HG02571 (cell line): ENCODE data around the gene NFS1.
"Not testable (repeated sequence)": the region's sequence is repeated elsewhere in the genome, so short reads cannot be mapped to it uniquely, and the experiment has no call there.

Source experiments
- ATAC-seq: cut with Tn5 transposase; IDR thresholded peaks from one replicate; pipeline ENCODE4 v1.9.1; 2021; ENCODE audit warnings: mild to moderate bottlenecking, moderate library complexity; ENCODE audit not compliant: unreplicated experiment

The NFS1 gene

DNA sequence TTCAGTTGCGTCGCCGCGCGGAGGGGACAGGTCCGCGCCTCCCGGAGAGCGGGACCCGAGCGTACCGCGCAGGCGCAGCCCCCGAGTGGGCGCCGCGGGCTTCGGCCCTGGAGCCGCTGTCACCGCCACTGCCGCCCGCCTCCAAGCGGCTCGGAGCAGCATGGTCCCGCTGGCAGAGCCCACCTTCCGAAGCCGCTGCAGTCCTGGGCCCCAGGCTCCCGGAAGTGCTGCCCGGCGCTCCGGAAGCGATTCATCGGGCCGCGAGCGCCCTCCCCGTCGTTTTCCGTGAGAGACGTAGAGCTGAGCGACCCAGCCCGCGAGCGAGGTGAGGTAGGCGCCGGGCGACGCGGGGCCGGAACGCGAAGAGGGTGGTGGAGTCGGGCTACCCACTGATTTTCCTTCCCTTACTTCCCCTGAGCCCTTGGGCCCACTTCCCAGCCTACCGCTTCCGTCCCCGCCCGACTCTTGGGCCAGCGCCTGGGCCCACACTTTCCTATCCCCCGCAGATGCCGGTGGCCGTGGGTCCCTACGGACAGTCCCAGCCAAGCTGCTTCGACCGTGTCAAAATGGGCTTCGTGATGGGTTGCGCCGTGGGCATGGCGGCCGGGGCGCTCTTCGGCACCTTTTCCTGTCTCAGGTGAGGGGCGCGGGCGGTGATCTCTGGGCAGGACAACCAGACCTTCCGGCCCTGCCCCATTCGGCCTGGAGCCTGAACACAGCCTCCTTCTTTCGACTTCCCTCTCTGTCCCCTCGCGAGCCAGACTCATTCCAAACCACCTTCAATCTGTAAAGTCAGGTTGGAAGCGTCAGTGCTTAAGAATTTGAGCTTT, at the start of gene NFS1, which contains the start of gene ROMO1:
NFS1 (minus strand) TSS at position 226 of the 830 bp plus-strand sequence; CDS start at position 162, 64 bp downstream.
ROMO1 (plus strand) TSS at position 279 of the 830 bp plus-strand sequence; CDS start at position 507, 228 bp downstream.
- ATAC-seq, result no peak

DNA sequence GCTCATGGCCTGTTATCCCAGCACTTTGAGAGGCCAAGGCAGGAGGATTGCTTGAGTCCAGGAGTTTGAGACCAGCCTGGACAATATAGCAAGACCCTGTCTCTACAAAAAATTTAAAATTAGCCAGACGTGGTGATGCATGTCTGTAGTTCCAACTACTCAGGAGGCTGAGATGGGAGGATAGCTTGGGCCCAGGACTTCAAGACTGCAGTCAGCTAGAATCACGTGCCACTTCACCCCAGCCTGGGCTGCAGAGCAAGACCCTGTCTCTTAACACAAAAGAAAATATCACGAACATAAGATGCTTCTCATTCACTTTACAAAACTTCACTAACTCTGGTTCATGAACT, 45.3 kb upstream of the NFS1 start:
- not testable (repeated sequence) for ATAC-seq

DNA sequence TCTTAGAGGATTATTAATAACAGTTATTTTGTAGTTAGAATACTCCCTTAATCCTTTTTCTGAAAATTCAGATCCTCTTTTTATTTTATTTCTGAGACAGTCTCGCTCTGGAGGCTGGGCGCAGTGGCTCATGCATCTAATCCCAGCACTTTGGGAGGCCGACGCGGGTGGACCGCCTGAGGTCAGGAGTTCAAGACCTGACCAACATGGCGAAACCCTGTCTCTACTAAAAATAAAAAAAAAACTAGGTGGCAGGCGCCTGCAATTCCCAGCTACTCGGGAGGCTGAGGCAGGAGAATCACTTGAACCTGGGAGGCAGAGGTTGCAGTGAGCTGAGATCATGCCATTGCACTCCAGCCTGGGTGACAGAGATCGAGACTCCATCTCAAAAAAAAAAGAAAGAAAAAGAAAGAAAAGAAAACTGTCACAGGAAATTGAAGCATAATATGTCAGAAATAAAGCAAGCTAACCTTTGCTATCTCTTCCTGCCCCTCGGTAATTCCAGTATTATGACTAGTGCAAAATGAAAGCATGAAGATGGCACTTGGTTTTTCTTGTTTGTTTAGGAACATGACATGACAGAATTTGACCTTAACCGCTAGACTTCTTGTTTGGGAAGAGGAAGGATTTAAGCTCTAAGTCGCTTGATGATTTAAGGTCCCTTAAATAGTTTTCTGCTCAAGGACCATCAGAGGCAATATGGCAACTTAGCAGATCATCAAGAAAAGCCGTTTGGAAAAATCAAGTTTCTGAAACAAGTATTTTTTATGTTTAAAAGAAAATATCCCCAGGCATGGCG, 44.7 kb upstream of the NFS1 start:
- ATAC-seq, result no peak

- ATAC-seq, result no peak
These were observed 43.8 kb upstream of the NFS1 start for GRCh38 chr20:35742741-35743523.

- peak; percentile 83 for ATAC-seq
These were observed 43.0 kb upstream of the NFS1 start, which contains the start of gene RBM39 for GRCh38 chr20:35741892-35742740. RBM39 (minus strand) TSS chr20:35742260; CDS start chr20:35740874, 1,386 bp downstream.

- no peak for ATAC-seq
These were observed 40.4 kb upstream of the NFS1 start for GRCh38 chr20:35739294-35740163.

DNA sequence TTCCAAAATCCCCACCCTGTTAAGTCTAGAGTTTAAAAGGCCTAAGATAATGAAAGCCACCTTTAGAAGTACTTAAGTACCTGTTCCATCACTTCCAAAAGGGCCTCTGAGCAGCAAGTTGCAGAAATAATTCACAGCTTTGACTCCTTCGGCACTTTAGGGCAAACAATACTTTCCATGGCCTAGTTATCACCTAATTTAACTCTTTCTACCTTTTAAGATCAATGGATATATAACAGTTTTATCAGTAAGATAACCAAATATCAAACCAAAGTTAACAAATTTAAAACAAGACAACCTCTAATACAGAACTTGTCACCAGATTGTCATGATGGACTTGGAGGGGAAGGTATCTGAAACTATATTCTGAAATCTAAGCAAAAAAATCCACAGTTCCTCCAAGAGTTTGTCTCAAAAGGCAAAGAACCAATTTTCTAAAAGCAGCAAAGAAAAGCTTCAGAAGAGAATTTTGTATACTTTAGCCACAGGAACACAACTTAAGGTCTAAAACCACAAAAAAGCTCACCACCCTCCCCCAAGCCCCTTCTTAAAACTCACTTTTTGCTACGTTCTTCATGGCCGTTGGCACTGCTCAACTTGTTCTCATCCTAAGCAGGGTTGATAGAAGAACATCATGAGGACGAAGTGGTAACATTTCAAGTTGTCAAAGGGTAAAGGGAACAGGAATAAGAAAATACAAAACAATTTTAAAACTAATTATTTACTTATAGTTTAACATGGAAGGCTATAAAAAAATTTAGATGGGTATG, 39.4 kb upstream of the NFS1 start:
- ATAC-seq, result no peak

DNA sequence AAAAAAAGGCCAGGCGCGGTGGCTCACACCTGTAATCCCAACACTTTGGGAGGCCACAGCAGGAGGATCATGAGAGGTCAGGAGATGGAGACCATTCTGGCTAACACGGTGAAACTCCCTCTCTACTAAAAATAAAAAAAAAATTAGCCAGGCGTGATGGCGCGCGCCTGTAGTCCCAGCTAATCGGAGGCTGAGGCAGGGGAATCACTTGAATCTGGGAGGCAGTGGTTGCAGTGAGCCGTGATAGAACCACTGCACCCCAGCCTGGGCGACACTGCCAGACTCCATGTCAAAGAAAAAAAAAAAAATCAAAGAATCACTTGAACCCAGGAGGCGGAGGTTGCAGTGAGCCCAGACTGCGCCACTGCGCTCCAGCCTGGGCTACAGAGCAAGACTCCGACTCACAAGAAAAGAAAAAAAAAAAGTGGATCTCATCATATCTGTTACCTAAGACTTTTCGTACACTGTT, 38.7 kb upstream of the NFS1 start:
- ATAC-seq, result no peak

DNA sequence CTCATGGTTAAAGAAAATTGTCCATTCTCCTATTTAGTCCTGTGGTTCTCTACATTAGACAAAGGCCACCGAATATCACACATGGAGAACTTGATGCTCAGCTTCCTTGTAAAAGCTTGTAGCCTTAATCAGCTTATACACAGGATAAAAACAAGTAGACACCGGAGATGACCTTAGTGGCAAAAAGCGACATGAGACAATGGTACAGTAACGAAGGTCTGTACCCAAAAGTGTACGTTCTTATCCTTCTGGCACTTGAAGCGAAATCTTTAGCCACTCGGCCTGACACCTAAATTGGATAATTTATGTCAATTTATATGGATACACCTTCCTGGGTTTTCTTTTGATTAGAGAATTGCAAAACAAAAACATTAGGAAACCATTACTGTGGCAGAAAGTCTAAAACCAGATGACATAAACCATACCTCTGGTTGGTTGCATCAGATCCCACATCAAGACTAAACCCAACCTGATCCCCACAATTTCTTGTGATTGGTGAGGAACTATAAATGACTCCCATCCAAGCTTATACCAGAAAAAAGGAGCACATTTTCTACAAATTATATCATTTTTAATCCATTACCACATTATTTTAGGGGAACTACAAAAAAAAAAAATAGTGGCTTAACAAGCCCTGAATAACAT, 36.8 kb upstream of the NFS1 start:
- ATAC-seq, result no peak

DNA sequence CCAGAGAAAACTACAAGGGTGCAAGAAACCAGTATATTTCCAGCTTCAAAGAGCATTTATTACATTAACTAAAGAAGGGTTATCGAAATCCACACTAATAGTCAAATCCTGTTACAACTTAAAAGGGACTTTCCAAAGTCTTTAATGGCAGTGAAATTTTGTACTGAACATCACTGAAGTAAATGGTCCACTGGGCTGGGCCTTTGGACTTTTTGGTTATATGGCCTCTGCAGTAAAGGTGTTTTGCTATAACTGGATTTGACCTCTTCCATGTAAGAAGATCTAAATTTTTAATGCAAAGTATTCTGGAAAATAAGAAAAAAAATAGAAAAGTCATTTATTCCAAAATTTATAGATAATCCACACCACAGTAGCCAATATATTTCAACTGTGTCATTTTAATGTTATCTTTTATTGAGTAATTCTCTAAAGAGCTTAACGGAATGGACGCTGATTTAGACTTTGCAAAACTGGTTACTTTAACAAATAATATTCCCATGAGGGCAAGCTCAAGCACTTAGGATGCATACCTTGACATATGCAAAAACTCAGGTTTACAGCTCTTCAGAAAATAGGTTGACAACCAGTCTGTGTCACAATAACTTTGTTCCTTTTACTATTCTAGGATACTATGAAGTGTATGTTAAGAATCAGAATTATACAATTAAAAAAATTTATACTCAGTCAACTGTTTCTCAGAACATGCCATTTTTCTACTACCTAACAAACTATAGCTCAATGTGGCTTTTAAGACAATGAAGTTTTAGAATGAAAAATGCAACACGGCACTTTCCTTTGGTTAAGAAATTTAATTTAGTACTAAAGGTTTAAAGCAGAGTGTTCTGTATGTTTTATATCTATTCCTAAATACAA, 35.9 kb upstream of the NFS1 start:
- no peak for ATAC-seq

- ATAC-seq, result no peak
These were observed 35.2 kb upstream of the NFS1 start for GRCh38 chr20:35734374-35734773.

DNA sequence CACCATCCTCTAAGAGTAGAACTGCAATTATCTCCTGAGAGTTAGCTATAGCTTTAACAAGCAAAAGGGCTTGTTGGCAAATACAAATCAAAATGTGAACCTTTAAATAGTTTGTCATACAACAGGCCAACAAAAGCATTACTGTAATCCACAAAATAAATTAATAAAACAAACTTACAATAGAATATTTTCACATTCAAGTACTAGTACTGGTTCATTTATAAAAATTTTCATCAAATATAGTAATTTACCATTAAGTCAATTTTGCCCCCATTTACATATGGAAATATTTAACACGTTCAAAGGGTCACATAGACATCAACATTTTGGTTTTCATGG, 33.5 kb upstream of the NFS1 start:
- no peak for ATAC-seq

DNA sequence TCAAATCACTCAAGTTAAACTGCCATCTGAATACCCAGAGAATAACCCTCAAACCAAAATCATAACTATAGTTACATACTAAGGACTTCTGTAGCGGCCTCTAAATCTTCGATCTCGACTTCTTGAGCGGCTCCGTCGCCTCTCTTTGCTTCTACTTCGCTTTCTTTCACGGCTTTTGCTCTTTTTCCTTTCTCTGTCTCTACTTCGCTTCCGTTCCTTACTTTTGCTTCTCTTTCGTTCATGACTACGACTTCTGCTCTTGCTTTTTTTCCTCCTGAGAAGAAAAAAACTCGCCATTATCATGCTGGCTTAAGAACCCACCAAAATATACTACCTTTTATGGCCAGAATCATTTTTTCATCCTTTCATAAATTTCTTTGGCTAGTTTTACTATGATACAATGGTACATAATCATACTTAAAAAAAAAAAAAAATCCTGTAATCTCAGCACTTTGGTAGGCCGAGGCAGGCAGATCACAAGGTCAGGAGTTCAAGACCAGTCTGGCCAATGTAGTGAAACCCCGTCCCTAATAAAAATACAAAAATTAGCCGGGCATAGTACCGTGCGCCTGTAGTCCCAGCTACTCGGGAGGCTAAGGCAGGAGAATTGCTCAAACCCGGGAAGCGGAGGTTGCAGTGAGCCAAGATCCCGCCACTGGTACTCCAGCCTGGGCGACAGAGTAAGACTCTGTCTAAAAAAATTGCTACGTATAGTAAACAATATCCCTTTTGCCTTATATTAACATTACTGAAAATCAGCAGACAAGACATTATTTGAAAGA, 32.9 kb upstream of the NFS1 start:
- ATAC-seq, result no peak

GRCh38 chr20:35731469-35731788, 32.3 kb upstream of the NFS1 start:
- no peak for ATAC-seq

DNA sequence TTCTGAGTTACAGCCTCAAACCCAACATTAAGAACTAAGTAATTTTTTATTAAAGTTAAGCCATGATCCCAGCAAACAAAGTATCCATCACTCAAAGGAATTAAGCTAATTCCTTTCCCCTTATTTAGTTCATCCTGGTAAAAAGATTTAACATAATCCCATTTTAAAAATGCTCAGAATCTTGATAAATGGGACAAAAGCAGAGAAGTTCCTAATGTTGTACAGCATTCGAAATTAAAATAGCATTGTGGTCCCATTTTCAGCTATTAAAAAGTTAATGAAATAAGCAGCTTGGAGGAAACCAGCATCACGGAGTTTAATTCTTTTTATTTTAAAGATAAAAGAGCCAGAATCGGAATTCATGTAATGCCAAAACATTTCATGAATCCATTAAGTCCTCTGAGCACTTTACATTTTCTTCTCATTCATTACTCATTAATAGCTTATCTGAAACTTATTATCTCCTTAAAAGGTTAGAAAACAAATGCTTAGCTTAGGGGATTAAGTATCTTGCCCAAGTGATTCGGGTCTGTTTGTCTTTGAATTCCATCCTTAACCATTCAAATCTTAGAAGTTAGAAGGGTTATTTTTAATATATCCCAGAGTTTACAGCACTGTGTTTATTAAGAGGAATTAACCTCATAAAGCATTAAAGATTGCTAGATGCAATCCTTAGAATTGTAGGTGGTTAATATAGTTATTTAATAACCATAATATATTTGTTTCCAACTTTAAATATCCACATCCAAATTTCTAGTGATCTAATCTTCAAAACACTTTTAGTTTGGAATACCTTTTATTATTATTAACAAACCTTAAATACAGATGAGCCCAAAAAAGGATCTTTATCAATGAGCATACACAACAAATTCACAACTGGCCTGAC, 31.7 kb upstream of the NFS1 start:
- no peak for ATAC-seq
